WTC11 (cell line): ENCODE data around the gene TSPAN18.

Source experiments
- CTCF ChIP-seq: fragments of 200-600 bp; IDR thresholded peaks from 2 replicates; pipeline ENCODE4 v1.8.0; 2022; ENCODE audit warnings: antibody characterized with exemption
- E2F4 ChIP-seq: sonication (generic); formaldehyde crosslinking; IDR thresholded peaks from 2 replicates; pipeline ENCODE4 v1.8.1; 2022; ENCODE audit warnings: low read depth, mild to moderate bottlenecking, moderate library complexity, missing genetic modification reagents, borderline replicate concordance
- NFE2L1 ChIP-seq: sonication (generic); formaldehyde crosslinking; IDR thresholded peaks from 2 replicates; pipeline ENCODE4 v1.8.1; 2023; ENCODE audit warnings: missing genetic modification reagents
- PRDM15 ChIP-seq: sonication (generic); formaldehyde crosslinking; IDR thresholded peaks from 2 replicates; pipeline ENCODE4 v1.8.0; 2022; ENCODE audit warnings: missing genetic modification reagents
- USF1 ChIP-seq: sonication (generic); formaldehyde crosslinking; IDR thresholded peaks from 2 replicates; pipeline ENCODE4 v1.8.0; 2022; ENCODE audit warnings: mild to moderate bottlenecking, missing genetic modification reagents
- ZNF317 ChIP-seq: sonication (generic); formaldehyde crosslinking; IDR thresholded peaks from 2 replicates; pipeline ENCODE4 v1.8.1; 2023; ENCODE audit warnings: low read depth, mild to moderate bottlenecking, moderate library complexity, missing genetic modification reagents, borderline replicate concordance

GRCh38 chr11:44973632-44974401 lies 247.1 kb downstream of the TSPAN18 start:
- no peak for TF ChIP-seq USF1 (CRISPR knock-in tag)
- no peak for TF ChIP-seq PRDM15 (CRISPR knock-in tag)
- TF ChIP-seq CTCF: no peak
- no peak for TF ChIP-seq ZNF317
- no peak for TF ChIP-seq E2F4 (CRISPR knock-in tag)
- TF ChIP-seq NFE2L1 (CRISPR knock-in tag): no peak
